Panc1 (cell line): Measurements from ENCODE around the gene MYL9. TPM values are rescaled to one million over a fixed set of nuclear protein-coding genes. Genes with fewer than 3 reads are reported as not detected.

Source experiments
- ATAC-seq: fragments of 200-7000 bp; cut with Tn5 transposase; 2 replicates; pipeline ENCODE4 v1.9.1; 2020; ENCODE audit warnings: mild to moderate bottlenecking, moderate library complexity
- BruUV-seq: library from RNA; stranded (reverse); fragments of 400-500 nt; replicated peaks from 2 replicates; lab custom pipeline; 2021; lab: Mats Ljungman, UMichigan
- CTCF ChIA-PET: fragments of 300-600 bp; sonication (Branson Sonifier 250); formaldehyde crosslinking; loops from one replicate; lab custom pipeline; 2022; ENCODE audit warnings: antibody characterized with exemption; lab: Charles Lee
- POLR2A ChIA-PET: fragments of 300-600 bp; sonication (Branson Sonifier 250); formaldehyde crosslinking; loops from one replicate; lab custom pipeline; 2022; ENCODE audit warnings: antibody characterized with exemption; lab: Charles Lee
- DNase-seq: peaks from one replicate; pipeline ENCODE4 v3.0.0-alpha.2; 2010; ENCODE audit warnings: low read depth, low spot score
- H3K27ac ChIP-seq: 2 replicates; pipeline ENCODE4 v1.5.1; 2011; ENCODE audit warnings: mild to moderate bottlenecking, low read length, inconsistent platforms
- H3K27me3 ChIP-seq: fragments of 200-500 bp; sonication (Bioruptor generic); 2 replicates; pipeline ENCODE4 v1.6.0; 2014; ENCODE audit warnings: low read length, inconsistent platforms; ENCODE audit not compliant: control insufficient read depth, insufficient read depth
- H3K36me3 ChIP-seq: fragments of 200-500 bp; sonication (Bioruptor generic); 2 replicates; pipeline ENCODE4 v1.5.1; 2014; ENCODE audit warnings: inconsistent platforms, mild to moderate bottlenecking, low read length, moderate library complexity; ENCODE audit not compliant: control insufficient read depth, insufficient read depth
- H3K4me1 ChIP-seq: 2 replicates; pipeline ENCODE4 v1.5.1; 2011; ENCODE audit warnings: inconsistent platforms, mild to moderate bottlenecking, low read length, moderate library complexity; ENCODE audit not compliant: control insufficient read depth, insufficient read depth
- H3K4me3 ChIP-seq, 2 experiments: 2 replicates each; pipeline ENCODE4 v1.5.1; 2011 to 2012; ENCODE audit warnings: low read depth in 2 of 2, low read length in 2 of 2, mild to moderate bottlenecking in 2 of 2, inconsistent platforms in 1 of 2, moderate library complexity in 1 of 2
- H3K9me3 ChIP-seq: fragments of 200-500 bp; sonication (Bioruptor generic); 2 replicates; pipeline ENCODE4 v1.5.1; 2014; ENCODE audit warnings: low read depth, mild to moderate bottlenecking, inconsistent platforms, low read length, moderate library complexity; ENCODE audit not compliant: control insufficient read depth, insufficient read depth
- CTCF ChIP-seq: fragments of 450-650 bp; IDR thresholded peaks from 2 replicates; pipeline ENCODE4 v1.5.1; 2017; ENCODE audit warnings: mild to moderate bottlenecking
- POLR2AphosphoS5 ChIP-seq: IDR thresholded peaks from 2 replicates; pipeline ENCODE4 v1.6.1; 2012; ENCODE audit warnings: mild to moderate bottlenecking, low read depth, low read length, moderate library complexity
- SIN3A ChIP-seq: IDR thresholded peaks from 2 replicates; pipeline ENCODE4 v1.6.1; 2012; ENCODE audit warnings: low read depth, mild to moderate bottlenecking, low read length, moderate library complexity, borderline replicate concordance; ENCODE audit not compliant: insufficient read depth
- TCF7L2 ChIP-seq: IDR thresholded peaks from 2 replicates; pipeline ENCODE4 v1.6.1; 2011; ENCODE audit warnings: mild to moderate bottlenecking, low read depth, low read length, inconsistent platforms
- in situ Hi-C: cut with HindIII; loops from 2 replicates; pipeline ENCODE4 v1.10.0; 2016; ENCODE audit warnings: low sequenced_read_pairs, low pct_unique_long_range_greater_than_20kb
- intact Hi-C: fragments of 100-400 bp; cut with micrococcal nuclease; formaldehyde crosslinking; loops from one replicate; pipeline ENCODE4 v1.10.0; 2022; ENCODE audit not compliant: unreplicated experiment
- total RNA-seq: library from RNA; stranded (reverse); gene quantifications from one replicate; pipeline ENCODE4 v1.2.1, GENCODE V29; 2021; ENCODE audit not compliant: unreplicated experiment
- TF ChIP-seq, protein P1 (sequence below), 2 experiments: IDR thresholded peaks; 2 replicates each; pipeline ENCODE4 v1.6.1; 2011 to 2012; ENCODE audit warnings: low read depth in 2 of 2, control low read depth in 1 of 2, low read length in 1 of 2, mild to moderate bottlenecking in 1 of 2, moderate library complexity in 1 of 2; ENCODE audit not compliant: insufficient read depth in 1 of 2

The MYL9 gene
- total RNA-seq, 1 experiment from 2014 or later, result 107 TPM

DNA sequence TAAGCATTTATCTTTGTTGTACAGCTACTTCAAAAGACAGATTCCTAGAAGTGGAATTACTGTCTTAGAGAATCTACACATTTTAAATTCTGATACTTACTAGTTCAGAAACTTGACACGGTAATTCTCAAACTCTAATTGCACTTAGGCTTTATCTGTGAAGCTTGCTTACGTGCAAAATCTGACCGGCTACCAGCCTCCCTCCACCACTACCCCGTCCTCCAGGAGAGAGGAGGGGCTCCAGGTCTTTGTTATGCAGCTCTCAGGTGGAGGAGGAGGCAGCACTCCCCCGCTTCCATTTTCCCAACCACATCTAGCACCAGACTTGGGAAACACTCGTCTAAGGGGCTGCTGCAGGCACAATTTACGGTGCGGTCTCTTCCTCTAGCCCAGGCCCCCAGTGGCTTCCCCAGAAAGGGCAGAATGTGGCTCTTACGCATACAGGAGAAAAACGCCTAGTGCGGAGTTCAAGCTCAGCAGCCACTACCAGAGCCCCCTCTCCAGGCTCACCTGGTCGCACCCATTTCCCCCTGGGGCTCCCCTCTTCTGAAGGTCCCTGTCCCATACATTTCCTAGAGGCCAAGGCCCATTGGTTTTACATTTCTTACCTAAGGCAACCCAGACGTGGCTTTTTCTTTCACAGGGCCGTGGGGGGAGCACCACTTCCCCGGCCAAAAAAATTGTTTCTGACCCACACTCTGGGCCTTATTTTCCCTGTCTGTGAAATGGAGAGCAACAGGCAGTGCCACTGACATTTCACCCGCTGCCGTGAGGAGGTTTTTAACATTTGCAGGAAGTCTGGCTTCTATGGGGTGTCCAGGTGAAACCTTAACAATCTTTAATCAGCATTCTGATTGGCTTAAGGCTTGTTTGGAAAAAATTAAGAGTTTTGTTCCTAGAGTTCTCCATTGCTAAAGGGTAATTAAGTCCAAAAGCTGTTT lies 30.5 kb downstream of the MYL9 start:
- in situ Hi-C loops, result no loop called here

GRCh38 chr20:36572701-36573102 lies 31.4 kb downstream of the MYL9 start:
- ChIA-PET CTCF (interaction anchor here (0.6 kb wide), 1 partner anchor 158 kb away, joined by 3 read pairs; no protein-coding TSS in a partner anchor), POLR2A (interaction anchor here (0.7 kb wide), 1 partner anchor 426 kb away, joined by 3 read pairs; no protein-coding TSS in a partner anchor)
- ATAC-seq (peak; percentile 31), DNase-seq (no peak)
- in situ Hi-C loops, result no loop called here
- H3K27me3 ChIP-seq, result no peaks in the 10 kb centered on the region
- no peaks in the 10 kb centered on the region for H3K36me3 ChIP-seq
- H3K9me3 ChIP-seq, result no peaks in the 10 kb centered on the region
- H3K27ac ChIP-seq, result peak overlapping the region; percentile 92
- TF ChIP-seq CTCF, result no peak
- no peak for TF ChIP-seq POLR2AphosphoS5
- no peak for TF ChIP-seq TCF7L2
- TF ChIP-seq SIN3A, result no peak
- TF ChIP-seq, protein P1, sequence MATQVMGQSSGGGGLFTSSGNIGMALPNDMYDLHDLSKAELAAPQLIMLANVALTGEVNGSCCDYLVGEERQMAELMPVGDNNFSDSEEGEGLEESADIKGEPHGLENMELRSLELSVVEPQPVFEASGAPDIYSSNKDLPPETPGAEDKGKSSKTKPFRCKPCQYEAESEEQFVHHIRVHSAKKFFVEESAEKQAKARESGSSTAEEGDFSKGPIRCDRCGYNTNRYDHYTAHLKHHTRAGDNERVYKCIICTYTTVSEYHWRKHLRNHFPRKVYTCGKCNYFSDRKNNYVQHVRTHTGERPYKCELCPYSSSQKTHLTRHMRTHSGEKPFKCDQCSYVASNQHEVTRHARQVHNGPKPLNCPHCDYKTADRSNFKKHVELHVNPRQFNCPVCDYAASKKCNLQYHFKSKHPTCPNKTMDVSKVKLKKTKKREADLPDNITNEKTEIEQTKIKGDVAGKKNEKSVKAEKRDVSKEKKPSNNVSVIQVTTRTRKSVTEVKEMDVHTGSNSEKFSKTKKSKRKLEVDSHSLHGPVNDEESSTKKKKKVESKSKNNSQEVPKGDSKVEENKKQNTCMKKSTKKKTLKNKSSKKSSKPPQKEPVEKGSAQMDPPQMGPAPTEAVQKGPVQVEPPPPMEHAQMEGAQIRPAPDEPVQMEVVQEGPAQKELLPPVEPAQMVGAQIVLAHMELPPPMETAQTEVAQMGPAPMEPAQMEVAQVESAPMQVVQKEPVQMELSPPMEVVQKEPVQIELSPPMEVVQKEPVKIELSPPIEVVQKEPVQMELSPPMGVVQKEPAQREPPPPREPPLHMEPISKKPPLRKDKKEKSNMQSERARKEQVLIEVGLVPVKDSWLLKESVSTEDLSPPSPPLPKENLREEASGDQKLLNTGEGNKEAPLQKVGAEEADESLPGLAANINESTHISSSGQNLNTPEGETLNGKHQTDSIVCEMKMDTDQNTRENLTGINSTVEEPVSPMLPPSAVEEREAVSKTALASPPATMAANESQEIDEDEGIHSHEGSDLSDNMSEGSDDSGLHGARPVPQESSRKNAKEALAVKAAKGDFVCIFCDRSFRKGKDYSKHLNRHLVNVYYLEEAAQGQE (IDR thresholded peaks at IDR 0.05; ENCODE audit: insufficient read depth in 1 of 2, low read depth in 2 of 2, low read length in 1 of 2), result no peak
- intact Hi-C loops, result no loop called here
- TSS peak; percentile 84 for BruUV-seq
- peaks cover 20% of the 10 kb centered on the region for H3K4me1 ChIP-seq
- peak overlapping the region; percentile 61 to 65 for H3K4me3 ChIP-seq

More for the DNA sequence above, 30.5 kb downstream of the MYL9 start:
- DNase-seq (no peak), ATAC-seq (no peak)
- ChIA-PET POLR2A (no interaction called here), CTCF (interaction anchor here (0.6 to 0.7 kb wide), 2 partner anchors 12 to 34 kb away, joined by 3 to 5 read pairs; partner anchors contain the start of gene RAB5IF)
- Histone ChIP-seq H3K27me3 (no peaks in the 10 kb centered on the region), H3K9me3 (no peaks in the 10 kb centered on the region), H3K27ac (peak overlapping the region; percentile 92), H3K4me3 (no peak overlapping the region; a peak in 1 of 4 replicates), H3K36me3 (no peaks in the 10 kb centered on the region), H3K4me1 (peaks cover 20% of the 10 kb centered on the region)
- BruUV-seq, result no TSS peak
- TF ChIP-seq CTCF, result no peak
- intact Hi-C loops, result no loop called here
